Immature natural killer cell (primary cell): ENCODE data around the gene C2orf76. TPM values are rescaled to one million over a fixed set of nuclear protein-coding genes. Genes with fewer than 3 reads are reported as not detected.
"Not testable (repeated sequence)": the region's sequence is repeated elsewhere in the genome, so short reads cannot be mapped to it uniquely, and the experiment has no call there.

Source experiments
- DNase-seq, 3 donors: peaks; one replicate each; pipeline ENCODE4 v3.0.0; 2022; ENCODE audit warnings: mixed read lengths in 1 of 3
- H3K27ac Mint-ChIP-seq, 6 donors: one replicate each; pipeline ENCODE4 v1.8.0; 2020; ENCODE audit warnings: mixed read lengths in 6 of 6, mild to moderate bottlenecking in 5 of 6, inconsistent platforms in 4 of 6, moderate library complexity in 3 of 6
- H3K27me3 Mint-ChIP-seq, 3 donors: one replicate each; pipeline ENCODE4 v1.8.0; 2020 to 2021; ENCODE audit warnings: low read depth in 3 of 3, mild to moderate bottlenecking in 3 of 3, mixed read lengths in 3 of 3, moderate library complexity in 3 of 3, inconsistent platforms in 1 of 3
- H3K36me3 Mint-ChIP-seq, 3 donors: one replicate each; pipeline ENCODE4 v1.8.0; 2020; ENCODE audit warnings: mixed read lengths in 3 of 3, inconsistent platforms in 2 of 3, mild to moderate bottlenecking in 2 of 3
- H3K4me1 Mint-ChIP-seq, 2 donors: one replicate each; pipeline ENCODE4 v1.8.0; 2020; ENCODE audit warnings: inconsistent platforms in 2 of 2, mild to moderate bottlenecking in 2 of 2, mixed read lengths in 2 of 2, moderate library complexity in 1 of 2
- H3K4me3 Mint-ChIP-seq, 5 donors: one replicate each; pipeline ENCODE4 v1.8.0; 2020; ENCODE audit warnings: mild to moderate bottlenecking in 5 of 5, mixed read lengths in 5 of 5, inconsistent platforms in 3 of 5, moderate library complexity in 3 of 5
- H3K9me3 Mint-ChIP-seq, 6 donors: one replicate each; pipeline ENCODE4 v1.8.0; 2020; ENCODE audit warnings: mild to moderate bottlenecking in 6 of 6, mixed read lengths in 6 of 6, inconsistent platforms in 4 of 6, moderate library complexity in 3 of 6
- polyA plus RNA-seq, 3 donors: library from polyadenylated mRNA; unstranded; fragments of 300-500 nt; fragmentation: Illumina TruSeq; gene quantifications; one replicate each; pipeline ENCODE4 v1.2.3, GENCODE V29; 2021

Gene C2orf76
- polyA plus RNA-seq, 3 donors from 2014 or later, result 33.2 to 49.3 (median 47.5) TPM

- no peak overlapping the region for H3K4me3 Mint-ChIP-seq
- no peak overlapping the region for H3K27ac Mint-ChIP-seq
- H3K9me3 Mint-ChIP-seq, result no peaks in the 10 kb centered on the region
- peaks cover 0 to 7% (median 2%) of the 10 kb centered on the region in 3 donors for H3K27me3 Mint-ChIP-seq
- H3K4me1 Mint-ChIP-seq, result no peaks in the 10 kb centered on the region
- no peaks in the 10 kb centered on the region for H3K36me3 Mint-ChIP-seq
- DNase-seq, result no peak
These were observed 23.1 kb upstream of the C2orf76 start for GRCh38 chr2:119389615-119390306.

DNA sequence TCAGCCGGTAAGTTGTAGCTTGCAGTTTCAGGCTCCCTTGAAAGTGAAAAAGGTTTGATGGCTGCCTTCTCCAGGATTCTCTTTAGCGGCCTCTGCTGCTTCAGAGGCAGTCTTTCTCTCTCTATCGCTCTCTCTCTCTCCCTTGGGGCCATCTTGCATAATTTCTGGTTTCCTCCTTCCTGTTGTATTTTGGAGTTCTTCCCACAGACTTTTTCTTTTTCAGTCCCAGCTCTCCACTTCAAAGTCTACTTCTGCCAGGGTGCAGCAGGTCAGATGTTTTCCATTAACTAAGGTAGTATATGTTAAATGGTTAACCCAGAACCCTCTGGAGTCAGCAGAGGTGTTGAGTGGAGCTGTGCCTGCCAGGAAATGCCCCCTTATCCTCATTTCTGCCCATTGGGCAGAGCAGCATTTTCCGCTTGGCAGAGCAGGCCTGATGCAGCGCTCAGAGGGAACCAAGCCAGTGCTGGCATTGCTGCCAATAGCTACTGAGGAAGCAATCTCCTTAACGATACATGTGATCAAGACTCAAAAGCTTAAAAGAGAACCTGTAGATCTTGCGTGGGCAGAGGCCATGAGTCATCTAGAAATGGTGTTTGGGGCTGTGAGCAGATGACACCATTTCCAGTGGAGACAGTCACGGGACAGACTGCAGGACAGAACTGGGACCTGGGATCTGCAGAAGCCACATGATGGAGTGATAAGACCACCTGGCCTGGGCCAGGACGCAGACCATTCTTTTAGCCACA is 20.9 kb upstream of the C2orf76 start:
- Mint-ChIP-seq H3K4me3 (no peak overlapping the region), H3K9me3 (no peaks in the 10 kb centered on the region), H3K27me3 (peaks cover 0 to 9% (median 2%) of the 10 kb centered on the region in 3 donors), H3K36me3 (no peaks in the 10 kb centered on the region), H3K27ac (no peak overlapping the region), H3K4me1 (no peaks in the 10 kb centered on the region)
- no peak for DNase-seq

DNA sequence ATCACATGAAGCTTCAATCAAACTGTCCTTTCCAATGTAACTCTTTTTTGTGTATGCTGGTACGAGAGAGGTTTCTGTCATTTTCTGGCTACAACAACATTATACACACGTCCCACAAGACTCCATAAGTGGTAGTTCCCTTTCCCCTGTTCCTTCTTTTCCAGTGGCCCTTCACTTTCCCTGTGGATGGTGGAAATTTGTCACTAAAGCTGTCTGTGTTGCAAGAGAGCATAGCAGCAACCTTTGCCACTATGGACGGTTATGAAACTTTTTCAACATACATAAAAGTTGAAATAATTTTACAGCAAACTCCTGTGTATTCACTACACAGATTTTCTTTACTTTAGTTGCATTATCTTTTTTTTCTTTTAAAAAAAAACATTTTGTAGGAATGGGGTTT is 18.8 kb upstream of the C2orf76 start:
- Mint-ChIP-seq H3K27me3 (peaks cover 0 to 4% (median 4%) of the 10 kb centered on the region in 3 donors), H3K4me3 (no peak overlapping the region)

DNA sequence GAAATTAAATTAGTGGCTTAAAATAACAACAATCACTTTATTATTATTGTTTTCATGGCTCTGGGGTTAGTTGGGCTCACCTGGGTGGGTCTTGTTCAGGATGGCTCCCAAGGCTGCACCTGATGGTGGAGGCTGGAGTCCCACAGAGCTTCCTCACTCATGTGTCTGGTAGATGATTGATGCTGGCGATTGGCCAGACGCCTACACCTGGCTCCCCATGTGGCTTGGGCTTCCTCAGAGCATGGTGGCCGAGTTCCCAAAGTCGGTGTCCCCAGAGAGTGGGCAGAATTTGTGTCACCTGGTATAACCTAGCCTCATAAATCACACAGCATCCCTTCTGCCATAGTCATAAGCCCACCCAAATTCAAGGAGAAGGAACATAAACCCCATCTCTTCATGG is 18.3 kb upstream of the C2orf76 start:
- H3K36me3 Mint-ChIP-seq, result no peaks in the 10 kb centered on the region
- no peak overlapping the region for H3K4me3 Mint-ChIP-seq
- DNase-seq, result no peak
- H3K9me3 Mint-ChIP-seq, result no peaks in the 10 kb centered on the region
- H3K27me3 Mint-ChIP-seq, result peaks cover 0 to 4% (median 4%) of the 10 kb centered on the region in 3 donors
- no peak overlapping the region for H3K27ac Mint-ChIP-seq
- H3K4me1 Mint-ChIP-seq, result no peaks in the 10 kb centered on the region

More for the DNA sequence above, 18.8 kb upstream of the C2orf76 start:
- no peak for DNase-seq
- Mint-ChIP-seq H3K4me1 (no peaks in the 10 kb centered on the region), H3K36me3 (no peaks in the 10 kb centered on the region), H3K27ac (no peak overlapping the region), H3K9me3 (no peaks in the 10 kb centered on the region)

DNA sequence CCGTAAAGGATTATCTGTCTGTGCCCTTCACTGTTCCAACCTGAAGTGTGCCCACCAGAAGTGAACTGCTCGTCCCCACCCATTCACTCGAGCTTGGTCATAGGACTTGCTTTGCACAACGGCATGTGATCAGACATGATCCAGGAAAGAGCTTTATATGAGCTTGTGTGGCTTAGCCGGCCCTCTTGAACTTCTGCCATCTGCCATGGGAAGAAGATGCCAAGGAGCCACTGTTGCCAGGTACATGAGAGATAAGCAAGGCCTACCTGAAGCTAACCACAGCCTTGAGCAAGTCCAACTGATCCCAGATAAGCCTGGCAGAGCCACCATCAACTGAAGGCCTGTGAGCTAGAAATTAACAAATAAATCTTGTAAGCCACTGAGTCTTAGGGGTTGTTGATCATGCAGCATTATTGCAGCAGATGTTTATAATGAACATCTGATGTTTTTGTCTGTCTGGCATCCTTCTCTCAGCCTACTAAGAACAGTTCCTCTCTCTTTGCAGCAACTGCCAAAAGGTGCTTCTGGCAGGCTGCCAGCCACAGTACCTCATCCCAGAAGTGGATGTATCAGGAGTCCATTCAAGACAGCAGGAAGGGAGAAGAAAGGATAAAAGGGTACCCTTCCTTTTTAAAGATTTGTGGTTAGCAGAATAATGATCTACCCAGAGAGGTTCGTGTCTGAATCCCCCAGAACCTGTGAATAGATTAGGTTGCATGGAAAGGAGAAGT is 16.9 kb upstream of the C2orf76 start:
- DNase-seq, result no peak
- Mint-ChIP-seq H3K27me3 (peaks cover 0 to 4% (median 4%) of the 10 kb centered on the region in 3 donors), H3K36me3 (no peaks in the 10 kb centered on the region), H3K4me3 (no peak overlapping the region), H3K4me1 (no peaks in the 10 kb centered on the region), H3K9me3 (no peaks in the 10 kb centered on the region), H3K27ac (no peak overlapping the region)

GRCh38 chr2:119378566-119378965 is 11.9 kb upstream of the C2orf76 start:
- peaks cover 0 to 6% (median 4%) of the 10 kb centered on the region in 6 donors for H3K9me3 Mint-ChIP-seq
- H3K36me3 Mint-ChIP-seq, result peaks cover 16 to 23% (median 19%) of the 10 kb centered on the region in 3 donors
- H3K4me3 Mint-ChIP-seq, result no peak overlapping the region
- DNase-seq, result no peak
- H3K27ac Mint-ChIP-seq, result no peak overlapping the region
- no peaks in the 10 kb centered on the region for H3K4me1 Mint-ChIP-seq
- peaks cover 0 to 3% (median 0%) of the 10 kb centered on the region in 3 donors for H3K27me3 Mint-ChIP-seq

GRCh38 chr2:119377993-119378345 is 11.3 kb upstream of the C2orf76 start:
- H3K4me1 Mint-ChIP-seq, result no peaks in the 10 kb centered on the region
- H3K27me3 Mint-ChIP-seq, result peaks cover 0 to 3% (median 1%) of the 10 kb centered on the region in 3 donors
- no peak overlapping the region for H3K27ac Mint-ChIP-seq
- peaks cover 22 to 29% (median 22%) of the 10 kb centered on the region in 3 donors for H3K36me3 Mint-ChIP-seq
- DNase-seq, result no peak
- H3K4me3 Mint-ChIP-seq, result no peak overlapping the region
- H3K9me3 Mint-ChIP-seq, result peaks cover 0 to 6% (median 4%) of the 10 kb centered on the region in 6 donors

DNA sequence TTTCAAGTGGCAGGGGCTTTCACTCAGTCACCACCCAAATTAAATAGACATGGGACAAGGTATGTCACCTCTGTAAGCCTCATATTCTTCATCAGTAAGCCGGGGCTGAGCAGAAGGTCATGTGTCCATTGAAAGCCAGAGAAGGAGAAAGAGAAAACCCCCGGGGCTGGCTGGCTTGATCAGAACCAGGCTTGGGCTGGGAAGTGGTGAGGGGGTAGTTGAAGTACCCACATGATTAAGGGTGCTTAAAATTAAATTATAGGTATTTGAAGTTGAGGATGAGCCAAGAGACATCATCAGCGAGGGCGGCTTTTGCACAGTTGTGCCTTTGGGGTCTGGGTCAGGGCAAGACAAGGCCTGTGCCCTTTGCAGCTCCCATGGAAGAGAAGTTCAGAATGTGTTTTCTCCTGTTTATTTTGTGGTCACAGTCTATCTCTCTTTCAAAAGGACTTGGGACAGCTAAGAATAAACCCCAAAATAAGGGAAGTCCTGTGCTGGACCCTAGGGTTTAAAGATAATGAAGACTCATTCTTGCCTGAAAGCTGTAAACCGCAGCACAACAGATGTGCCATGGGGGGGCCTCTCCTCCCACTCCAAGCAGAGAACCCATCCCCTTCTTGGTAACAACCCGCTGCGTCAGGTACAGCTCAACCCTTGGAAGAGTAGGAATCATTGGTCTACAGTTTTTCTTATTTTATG is 10.8 kb upstream of the C2orf76 start:
- H3K27ac Mint-ChIP-seq, result no peak overlapping the region
- peaks cover 27 to 35% (median 27%) of the 10 kb centered on the region in 3 donors for H3K36me3 Mint-ChIP-seq
- H3K4me3 Mint-ChIP-seq, result no peak overlapping the region
- H3K4me1 Mint-ChIP-seq, result no peaks in the 10 kb centered on the region
- H3K27me3 Mint-ChIP-seq, result peaks cover 0 to 3% (median 3%) of the 10 kb centered on the region in 3 donors
- H3K9me3 Mint-ChIP-seq, result peaks cover 0 to 6% (median 4%) of the 10 kb centered on the region in 6 donors
- no peak for DNase-seq

GRCh38 chr2:119376810-119377209 is 10.2 kb upstream of the C2orf76 start:
- no peak for DNase-seq
- Mint-ChIP-seq H3K36me3 (peaks cover 33 to 41% (median 34%) of the 10 kb centered on the region in 3 donors), H3K4me3 (no peak overlapping the region), H3K9me3 (peaks cover 0 to 6% (median 4%) of the 10 kb centered on the region in 6 donors), H3K27ac (no peak overlapping the region), H3K4me1 (peaks cover 0 to 2% of the 10 kb centered on the region in 2 donors), H3K27me3 (peaks cover 0 to 3% (median 0%) of the 10 kb centered on the region in 3 donors)

- not testable (repeated sequence) for DNase-seq, H3K4me1 Mint-ChIP-seq, H3K4me3 Mint-ChIP-seq, H3K27ac Mint-ChIP-seq, H3K9me3 Mint-ChIP-seq, H3K27me3 Mint-ChIP-seq
- H3K36me3 Mint-ChIP-seq, result peaks cover 33 to 45% (median 37%) of the 10 kb centered on the region in 3 donors
These were observed 9.8 kb upstream of the C2orf76 start for GRCh38 chr2:119376406-119376805.

GRCh38 chr2:119373907-119374745 is 7.5 kb upstream of the C2orf76 start:
- H3K4me3 Mint-ChIP-seq, H3K9me3 Mint-ChIP-seq, DNase-seq, H3K27me3 Mint-ChIP-seq: not testable (repeated sequence)
- Mint-ChIP-seq H3K4me1 (peaks cover 8 to 12% of the 10 kb centered on the region in 2 donors), H3K27ac (peak overlapping the region in 1 of 6 donors; percentile 39), H3K36me3 (peaks cover 43 to 56% (median 55%) of the 10 kb centered on the region in 3 donors)

GRCh38 chr2:119372778-119373568 is 6.3 kb upstream of the C2orf76 start:
- H3K27me3 Mint-ChIP-seq, result peaks cover 3 to 4% (median 4%) of the 10 kb centered on the region in 3 donors
- H3K9me3 Mint-ChIP-seq, result peaks cover 0 to 6% (median 4%) of the 10 kb centered on the region in 6 donors
- peaks cover 45 to 60% (median 59%) of the 10 kb centered on the region in 3 donors for H3K36me3 Mint-ChIP-seq
- peaks cover 19 to 24% of the 10 kb centered on the region in 2 donors for H3K4me1 Mint-ChIP-seq
- no peak for DNase-seq
- H3K4me3 Mint-ChIP-seq, result no peak overlapping the region
- no peak overlapping the region for H3K27ac Mint-ChIP-seq
